ENCODE results near the gene TAF15. TPM values are rescaled to one million over a fixed set of nuclear protein-coding genes. Genes with fewer than 3 reads are reported as not detected.

Gene TAF15
- total and polyA plus RNA-seq, 2 of the 13 experiments (the other 11 are each of a cell fraction or from before 2014, with no cell fraction given) = 25.2 to 26.5 TPM

DNA sequence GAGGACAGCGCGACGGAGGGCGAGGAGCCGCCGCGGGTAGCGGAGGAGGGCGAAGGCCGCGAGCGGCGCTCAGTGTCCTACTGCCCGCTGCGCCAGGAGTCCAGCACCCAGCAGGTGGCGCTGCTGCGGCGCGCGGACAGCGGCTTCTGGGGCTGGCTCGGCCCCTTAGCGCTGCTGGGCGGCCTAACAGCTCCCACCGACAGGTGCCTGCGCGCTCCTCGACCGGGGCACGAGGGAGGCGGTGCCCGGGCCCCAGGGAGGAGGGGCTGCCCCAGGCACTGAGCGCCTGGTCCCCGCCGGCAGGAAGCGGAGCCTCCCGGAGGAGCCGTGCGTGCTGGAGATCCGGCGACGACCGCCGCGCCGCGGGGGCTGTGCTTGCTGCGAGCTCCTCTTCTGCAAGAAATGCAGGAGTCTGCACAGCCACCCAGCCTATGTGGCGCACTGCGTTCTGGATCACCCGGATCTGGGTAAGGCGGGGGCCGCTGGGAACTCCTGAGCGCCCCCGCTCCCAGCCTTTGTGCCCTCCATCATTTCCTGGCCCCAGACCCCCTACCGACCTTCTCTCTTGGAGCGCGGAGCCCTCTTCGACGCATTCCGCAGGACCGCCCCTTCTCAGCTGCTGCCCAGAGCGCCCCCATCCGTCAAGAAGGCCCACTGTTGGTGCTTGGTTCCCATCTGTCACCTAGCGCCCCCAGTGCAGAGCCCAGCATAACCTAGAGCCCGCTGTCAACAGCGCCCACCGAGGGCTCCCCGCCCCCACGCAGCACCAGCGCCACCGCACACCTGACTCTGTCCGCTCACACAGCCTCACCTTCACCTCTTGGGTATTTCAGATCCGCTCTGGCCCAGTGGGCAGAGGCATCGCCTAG, 44.9 kb upstream of the TAF15 start (continued):
- TF ChIP-seq, protein P1, sequence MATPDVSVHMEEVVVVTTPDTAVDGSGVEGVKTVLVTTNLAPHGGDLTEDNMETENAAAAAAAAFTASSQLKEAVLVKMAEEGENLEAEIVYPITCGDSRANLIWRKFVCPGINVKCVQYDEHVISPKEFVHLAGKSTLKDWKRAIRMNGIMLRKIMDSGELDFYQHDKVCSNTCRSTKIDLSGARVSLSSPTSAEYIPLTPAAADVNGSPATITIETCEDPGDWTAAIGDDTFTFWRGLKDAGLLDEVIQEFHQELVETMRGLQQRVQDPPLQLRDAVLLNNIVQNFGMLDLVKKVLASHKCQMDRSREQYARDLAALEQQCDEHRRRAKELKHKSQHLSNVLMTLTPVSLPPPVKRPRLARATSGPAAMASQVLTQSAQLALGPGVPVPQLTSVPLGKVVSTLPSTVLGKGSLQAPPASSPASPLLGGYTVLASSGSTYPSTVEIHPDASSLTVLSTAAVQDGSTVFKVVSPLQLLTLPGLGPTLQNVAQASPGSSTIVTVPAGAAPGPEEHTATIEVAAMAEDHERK (CRISPR knock-in tag; IDR thresholded peaks at IDR 0.05; ENCODE audit: low read depth) = no peak
- TF ChIP-seq PHF8 (CRISPR knock-in tag; IDR thresholded peaks at IDR 0.05) = 0 out of 2 replicates have a peak, but pooled peaks have one; percentile 50
- TF ChIP-seq ZNF775 (CRISPR knock-in tag; IDR thresholded peaks at IDR 0.05; ENCODE audit: borderline replicate concordance) = no peak
- TF ChIP-seq ZNF350 (CRISPR knock-in tag; IDR thresholded peaks at IDR 0.05; ENCODE audit: borderline replicate concordance, low read depth) = peak; percentile 53; the same call in 1 of the 2 replicates
- 0 out of 2 replicates have a peak, but pooled peaks have one; percentile 68 for TF ChIP-seq ZNF510 (CRISPR knock-in tag; IDR thresholded peaks at IDR 0.05; ENCODE audit: low read depth)
- TF ChIP-seq TSC22D2 (CRISPR knock-in tag; IDR thresholded peaks at IDR 0.05; ENCODE audit: borderline replicate concordance) = 0 out of 2 replicates have a peak, but pooled peaks have one; percentile 72
- TF ChIP-seq, protein P2, sequence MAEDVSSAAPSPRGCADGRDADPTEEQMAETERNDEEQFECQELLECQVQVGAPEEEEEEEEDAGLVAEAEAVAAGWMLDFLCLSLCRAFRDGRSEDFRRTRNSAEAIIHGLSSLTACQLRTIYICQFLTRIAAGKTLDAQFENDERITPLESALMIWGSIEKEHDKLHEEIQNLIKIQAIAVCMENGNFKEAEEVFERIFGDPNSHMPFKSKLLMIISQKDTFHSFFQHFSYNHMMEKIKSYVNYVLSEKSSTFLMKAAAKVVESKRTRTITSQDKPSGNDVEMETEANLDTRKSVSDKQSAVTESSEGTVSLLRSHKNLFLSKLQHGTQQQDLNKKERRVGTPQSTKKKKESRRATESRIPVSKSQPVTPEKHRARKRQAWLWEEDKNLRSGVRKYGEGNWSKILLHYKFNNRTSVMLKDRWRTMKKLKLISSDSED (CRISPR knock-in tag; IDR thresholded peaks at IDR 0.05) = no peak
- TF ChIP-seq ERF (CRISPR knock-in tag; IDR thresholded peaks at IDR 0.05) = peak; percentile 84
- no peak for TF ChIP-seq JARID2 (CRISPR knock-in tag; IDR thresholded peaks at IDR 0.05; ENCODE audit: insufficient replicate concordance)
- TF ChIP-seq, protein P3, sequence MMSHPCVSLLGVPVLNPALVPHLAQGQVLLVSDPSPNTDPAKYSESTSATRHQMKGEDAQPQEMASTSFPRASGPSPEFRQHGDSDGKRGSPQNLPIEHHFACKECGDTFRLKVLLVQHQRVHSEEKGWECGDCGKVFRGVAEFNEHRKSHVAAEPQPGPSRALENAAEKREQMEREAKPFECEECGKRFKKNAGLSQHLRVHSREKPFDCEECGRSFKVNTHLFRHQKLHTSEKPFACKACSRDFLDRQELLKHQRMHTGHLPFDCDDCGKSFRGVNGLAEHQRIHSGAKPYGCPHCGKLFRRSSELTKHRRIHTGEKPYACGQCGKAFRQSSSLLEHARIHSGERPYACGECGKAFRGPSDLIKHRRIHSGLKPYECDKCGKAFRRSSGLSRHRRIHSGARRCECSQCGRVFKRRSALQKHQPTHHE (CRISPR knock-in tag; IDR thresholded peaks at IDR 0.05; ENCODE audit: borderline replicate concordance) = 0 out of 2 replicates have a peak, but pooled peaks have one; percentile 44
- no peak for TF ChIP-seq CBX2 (IDR thresholded peaks at IDR 0.05; ENCODE audit: low read depth, low read length)
- no peak for TF ChIP-seq CBX2 (CRISPR knock-in tag; IDR thresholded peaks at IDR 0.05; ENCODE audit: low read depth)
- TF ChIP-seq RNF2 (conservative IDR thresholded peaks at IDR 0.05; ENCODE audit: low read depth) = peak; percentile 91
- 0 out of 2 replicates have a peak, but pooled peaks have one; percentile 42 for TF ChIP-seq PAWR (CRISPR knock-in tag; IDR thresholded peaks at IDR 0.05; ENCODE audit: borderline replicate concordance)
- no peak for TF ChIP-seq ELF4 (CRISPR knock-in tag; IDR thresholded peaks at IDR 0.05; ENCODE audit: borderline replicate concordance)
- peak; percentile 90 for TF ChIP-seq FOXC1 (CRISPR knock-in tag; IDR thresholded peaks at IDR 0.05; ENCODE audit: borderline replicate concordance)
- TF ChIP-seq, protein P4, sequence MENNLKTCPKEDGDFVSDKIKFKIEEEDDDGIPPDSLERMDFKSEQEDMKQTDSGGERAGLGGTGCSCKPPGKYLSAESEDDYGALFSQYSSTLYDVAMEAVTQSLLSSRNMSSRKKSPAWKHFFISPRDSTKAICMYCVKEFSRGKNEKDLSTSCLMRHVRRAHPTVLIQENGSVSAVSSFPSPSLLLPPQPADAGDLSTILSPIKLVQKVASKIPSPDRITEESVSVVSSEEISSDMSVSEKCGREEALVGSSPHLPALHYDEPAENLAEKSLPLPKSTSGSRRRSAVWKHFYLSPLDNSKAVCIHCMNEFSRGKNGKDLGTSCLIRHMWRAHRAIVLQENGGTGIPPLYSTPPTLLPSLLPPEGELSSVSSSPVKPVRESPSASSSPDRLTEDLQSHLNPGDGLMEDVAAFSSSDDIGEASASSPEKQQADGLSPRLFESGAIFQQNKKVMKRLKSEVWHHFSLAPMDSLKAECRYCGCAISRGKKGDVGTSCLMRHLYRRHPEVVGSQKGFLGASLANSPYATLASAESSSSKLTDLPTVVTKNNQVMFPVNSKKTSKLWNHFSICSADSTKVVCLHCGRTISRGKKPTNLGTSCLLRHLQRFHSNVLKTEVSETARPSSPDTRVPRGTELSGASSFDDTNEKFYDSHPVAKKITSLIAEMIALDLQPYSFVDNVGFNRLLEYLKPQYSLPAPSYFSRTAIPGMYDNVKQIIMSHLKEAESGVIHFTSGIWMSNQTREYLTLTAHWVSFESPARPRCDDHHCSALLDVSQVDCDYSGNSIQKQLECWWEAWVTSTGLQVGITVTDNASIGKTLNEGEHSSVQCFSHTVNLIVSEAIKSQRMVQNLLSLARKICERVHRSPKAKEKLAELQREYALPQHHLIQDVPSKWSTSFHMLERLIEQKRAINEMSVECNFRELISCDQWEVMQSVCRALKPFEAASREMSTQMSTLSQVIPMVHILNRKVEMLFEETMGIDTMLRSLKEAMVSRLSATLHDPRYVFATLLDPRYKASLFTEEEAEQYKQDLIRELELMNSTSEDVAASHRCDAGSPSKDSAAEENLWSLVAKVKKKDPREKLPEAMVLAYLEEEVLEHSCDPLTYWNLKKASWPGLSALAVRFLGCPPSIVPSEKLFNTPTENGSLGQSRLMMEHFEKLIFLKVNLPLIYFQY (CRISPR knock-in tag; IDR thresholded peaks at IDR 0.05; ENCODE audit: borderline replicate concordance) = peak; percentile 40; the same call in 1 of the 2 replicates

Measured in HepG2 (cell line).